Activated T-cell treated with anti-CD3 and anti-CD28 coated beads, Interleukin-2, amount 50 U/mL, for 48 hours (primary cell): ENCODE measurements around the gene KCNAB2.
A peak's percentile ranks its signal among the peaks of the same experiment; 100 is the strongest.
"Not testable (repeated sequence)": the region's sequence is repeated elsewhere in the genome, so short reads cannot be mapped to it uniquely, and the experiment has no call there.

Source experiments
- DNase-seq, 2 experiments: peaks; one replicate each; pipeline ENCODE4 v3.0.0-alpha.2; 2020

The KCNAB2 gene

DNA sequence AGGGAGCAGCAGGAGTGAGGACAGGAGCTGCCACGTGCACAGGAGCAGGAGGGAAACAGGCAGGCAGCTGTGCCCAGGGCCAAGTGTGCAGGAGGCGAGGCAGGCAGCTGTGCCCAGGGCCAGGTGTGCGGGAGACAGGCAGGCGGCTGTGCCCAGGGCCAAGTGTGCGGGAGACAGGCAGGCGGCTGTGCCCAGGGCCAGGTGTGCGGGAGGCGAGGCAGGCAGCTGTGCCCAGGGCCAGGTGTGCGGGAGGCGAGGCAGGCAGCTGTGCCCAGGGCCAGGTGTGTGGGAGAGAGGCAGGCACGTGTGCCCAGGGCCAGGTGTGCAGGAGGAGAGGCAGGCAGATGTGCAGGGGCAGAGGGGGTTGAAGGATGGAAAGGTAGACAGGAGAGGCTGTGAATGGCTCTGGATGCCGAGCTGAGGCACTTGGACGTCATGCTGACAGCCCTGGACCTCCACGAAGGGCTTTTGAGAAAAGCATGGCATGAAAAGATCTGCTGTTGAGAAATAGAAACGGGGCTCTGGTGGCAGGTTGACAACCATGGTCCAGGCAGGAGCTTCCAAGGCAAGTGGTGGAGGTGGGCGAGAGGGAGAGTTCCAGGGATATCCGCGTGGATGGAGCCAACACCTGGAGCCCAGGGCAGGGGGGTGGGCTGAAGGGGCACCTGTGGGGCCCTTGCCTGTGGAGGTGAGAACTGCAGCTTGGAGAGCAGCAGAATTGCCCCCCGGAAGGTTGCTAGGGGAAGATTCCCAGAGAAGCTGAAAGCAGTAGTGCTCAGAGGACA, 34.3 kb upstream of the KCNAB2 start:
- DNase-seq = no peak

DNA sequence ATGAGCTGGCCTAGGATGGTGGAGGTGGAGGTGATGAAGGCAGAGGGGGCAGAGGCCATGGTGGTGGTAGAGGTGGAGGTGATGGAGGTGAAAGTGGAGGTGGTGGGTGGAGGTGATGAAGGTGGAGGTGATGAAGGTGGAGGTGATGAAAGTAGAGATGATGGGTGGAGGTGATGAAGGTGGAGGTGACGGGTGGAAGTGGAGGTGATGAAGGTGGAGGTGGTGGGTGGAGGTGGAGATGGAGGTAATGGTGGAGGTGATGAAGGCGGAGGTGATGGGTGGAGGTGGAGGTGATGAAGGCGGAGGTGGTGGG, 33.8 kb upstream of the KCNAB2 start:
- DNase-seq = no peak

DNA sequence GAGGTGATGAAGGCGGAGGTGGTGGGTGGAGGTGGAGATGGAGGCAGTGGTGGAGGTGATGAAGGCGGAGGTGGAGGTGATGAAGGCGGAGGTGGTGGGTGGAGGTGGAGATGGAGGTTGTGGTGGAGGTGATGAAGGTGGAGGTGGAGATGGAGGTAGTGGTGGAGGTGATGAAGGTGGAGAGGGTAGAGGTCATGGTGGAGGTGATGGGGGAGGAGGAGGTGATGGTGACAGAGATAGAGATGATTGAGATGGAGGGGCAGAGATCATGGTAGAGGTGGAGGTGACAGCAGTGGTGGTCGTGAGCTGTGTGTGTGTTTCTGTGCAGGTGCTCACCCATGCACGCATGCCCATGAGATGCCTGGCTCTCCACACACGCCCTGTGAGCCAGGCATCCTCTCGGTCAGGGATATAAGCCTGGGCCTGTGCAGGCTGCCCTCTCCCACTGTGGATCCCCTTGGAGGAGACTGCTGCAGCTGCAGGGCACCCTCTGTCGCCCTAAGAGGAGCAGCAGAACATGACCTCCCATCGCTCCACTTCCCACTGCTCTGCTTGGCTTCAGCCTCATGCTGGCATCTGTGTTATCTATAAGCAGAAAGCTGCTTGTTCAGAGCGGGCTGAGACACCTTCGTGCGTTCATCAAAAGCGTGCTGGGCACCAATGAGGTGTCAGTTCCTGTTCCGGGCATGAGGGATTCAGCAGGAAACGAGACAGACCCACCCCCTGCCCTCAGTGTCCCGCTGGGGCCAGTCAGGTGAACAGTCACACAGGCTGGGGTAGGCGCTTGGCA, 33.0 kb upstream of the KCNAB2 start:
- no peak for DNase-seq

DNA sequence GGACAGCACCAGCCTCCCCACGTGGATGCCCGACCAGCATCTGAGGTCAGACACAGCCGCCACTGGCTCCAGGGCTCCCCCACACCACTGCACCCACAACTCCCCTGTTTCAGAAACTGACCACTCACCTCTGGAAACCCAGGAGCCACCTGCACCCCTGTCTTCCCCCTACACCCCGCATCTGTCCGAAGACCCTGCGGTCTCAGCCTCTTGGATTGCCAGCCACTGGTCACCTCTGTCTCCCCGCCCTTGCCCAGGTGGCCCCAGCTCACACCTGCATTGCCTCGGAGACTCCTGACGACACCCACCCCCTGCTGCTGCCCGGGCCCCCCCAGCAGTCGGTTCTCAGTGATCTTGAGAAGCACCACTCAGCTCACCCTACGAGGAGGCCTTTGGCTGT, 32.2 kb upstream of the KCNAB2 start:
- DNase-seq = no peak

DNA sequence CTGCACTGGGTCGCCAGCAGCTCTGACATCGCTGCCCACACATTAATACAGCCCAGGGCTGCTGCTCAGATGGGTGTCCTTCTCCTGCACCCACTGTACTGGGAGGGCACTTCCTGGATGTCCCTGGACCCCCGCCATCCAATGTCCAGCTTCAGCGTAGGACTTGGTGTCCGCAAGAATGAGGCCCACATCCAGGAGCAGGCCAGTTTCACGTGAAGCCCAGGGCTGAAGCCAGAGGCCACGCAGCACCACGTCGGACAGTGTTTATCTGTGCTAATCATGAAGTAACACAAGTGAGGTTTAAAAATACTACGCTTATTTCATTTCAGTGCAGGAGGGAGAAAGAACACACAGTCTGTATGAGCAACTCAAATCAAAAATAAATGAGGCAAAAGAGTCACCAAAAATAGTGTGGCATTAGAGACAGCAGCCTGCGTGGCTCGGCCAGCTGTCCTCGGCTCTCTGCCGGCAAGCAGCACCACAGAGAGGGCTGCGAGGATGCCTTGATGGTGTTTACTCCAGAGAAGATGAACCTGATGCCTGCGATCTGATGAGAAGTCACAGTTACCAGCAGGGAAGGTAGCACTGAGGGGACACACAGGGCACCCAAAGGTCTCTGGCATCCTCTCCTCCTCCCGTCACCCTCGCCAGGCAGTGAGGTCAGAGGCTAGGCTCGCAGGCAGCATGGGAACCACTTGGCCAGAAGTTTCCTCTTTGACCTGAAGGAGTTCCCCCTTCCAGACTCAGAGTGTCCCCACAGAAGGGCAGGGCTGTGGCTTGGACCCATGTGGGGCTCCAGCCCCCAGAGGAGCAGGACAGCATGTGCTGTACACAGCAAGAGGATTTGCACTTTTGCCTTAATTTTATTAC, 31.3 kb upstream of the KCNAB2 start:
- no peak for DNase-seq

GRCh38 chr1:6016191-6016865, 29.4 kb upstream of the KCNAB2 start:
- no peak for DNase-seq

DNA sequence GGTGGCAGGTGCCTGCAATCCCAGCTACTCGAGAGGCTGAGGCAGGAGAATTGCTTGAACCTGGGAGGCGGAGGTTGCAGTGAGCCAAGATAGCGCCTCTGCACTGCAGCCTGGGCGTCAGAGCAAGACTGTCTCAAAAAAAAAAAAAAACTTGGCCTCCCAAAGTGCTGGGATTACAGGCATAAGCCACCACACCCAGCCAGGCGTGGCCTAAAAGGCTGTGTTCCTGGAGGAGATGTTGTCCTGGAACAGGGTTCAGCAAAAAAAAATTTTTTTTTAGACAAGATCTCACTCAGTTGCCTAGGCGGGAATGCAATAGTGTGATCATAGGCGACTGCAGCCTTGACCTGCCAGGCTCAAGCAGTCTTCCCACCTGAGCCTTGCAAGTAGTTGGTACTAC, 28.0 kb upstream of the KCNAB2 start:
- not testable (repeated sequence) for DNase-seq

DNA sequence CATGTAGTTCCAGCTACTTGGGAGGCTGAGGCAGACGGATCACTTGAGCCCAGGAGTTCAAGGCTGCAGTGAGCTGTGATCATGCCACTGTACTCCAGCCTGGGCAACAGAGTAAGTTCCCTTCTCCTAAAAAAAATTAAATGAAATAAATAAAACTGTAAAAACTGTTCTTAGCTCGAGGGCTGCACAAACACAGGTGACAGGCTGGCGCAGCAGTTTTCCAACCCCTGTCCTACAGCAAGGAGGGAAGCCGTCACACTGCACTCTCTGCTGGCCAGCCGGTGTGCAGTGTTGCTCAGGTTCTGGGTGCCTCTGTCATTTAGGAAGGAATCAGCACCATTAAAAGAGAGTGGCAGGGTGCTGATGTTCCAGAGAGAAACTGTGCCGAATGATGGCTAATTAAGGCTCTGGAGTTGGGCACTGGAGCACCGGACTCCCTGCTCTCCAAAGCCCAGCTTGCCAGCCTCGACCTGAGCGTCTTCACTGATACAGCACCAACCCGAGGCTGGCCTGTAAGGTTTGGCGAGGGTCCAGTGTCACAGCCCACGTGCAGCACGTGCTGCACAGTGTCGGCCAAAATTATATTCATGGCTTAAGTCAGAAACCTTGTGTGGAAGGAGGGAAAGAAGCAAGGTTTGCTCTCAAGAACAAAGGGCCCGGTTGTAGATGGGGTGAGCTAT, 26.4 kb upstream of the KCNAB2 start:
- DNase-seq = no peak

DNA sequence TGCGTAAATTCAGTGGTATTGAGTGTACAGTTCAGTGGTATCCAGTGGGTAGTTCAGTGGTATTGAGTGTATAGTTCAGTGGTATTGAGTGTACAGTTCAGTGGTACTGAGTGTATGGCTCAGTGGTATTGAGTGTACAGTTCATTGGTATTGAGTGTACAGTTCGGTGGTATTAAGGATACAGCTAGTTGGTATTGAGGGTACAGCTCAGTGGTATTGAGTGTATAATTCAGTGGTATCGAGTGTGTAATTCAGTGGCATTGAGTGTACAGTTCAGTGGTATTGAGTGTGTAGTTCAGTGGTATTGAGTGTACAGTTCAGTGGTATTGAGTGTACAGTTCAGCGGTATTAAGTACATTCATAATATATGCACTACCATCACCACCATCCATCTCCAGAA, 23.5 kb upstream of the KCNAB2 start:
- DNase-seq = no peak

- no peak for DNase-seq
Measured at GRCh38 chr1:6023346-6023745, 22.3 kb upstream of the KCNAB2 start.

DNA sequence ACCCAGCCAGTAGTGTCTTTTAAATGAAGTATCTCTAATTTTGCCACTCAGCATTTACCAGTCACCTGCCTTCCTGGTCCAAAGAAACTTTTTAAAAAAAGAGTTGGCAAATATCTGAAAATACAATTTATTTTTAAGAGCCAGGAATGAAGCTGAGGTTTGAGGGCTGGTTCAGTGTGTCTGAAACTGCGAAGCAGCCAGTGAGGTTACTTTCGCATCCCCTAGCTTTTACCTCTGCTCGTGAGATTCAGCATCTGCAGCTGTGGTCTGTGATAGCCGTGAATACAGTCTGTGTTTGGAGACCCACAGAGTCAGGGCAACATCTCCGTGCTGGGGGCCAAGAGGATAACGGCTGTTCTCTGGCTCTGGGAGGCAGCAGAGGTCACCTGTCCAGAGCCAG, 21.3 kb upstream of the KCNAB2 start:
- no peak for DNase-seq

- DNase-seq = peak; percentile 44 to 50
Measured at GRCh38 chr1:6025269-6026094, 20.2 kb upstream of the KCNAB2 start.

- DNase-seq = peak; percentile 95 to 96
Measured at GRCh38 chr1:6026095-6026809, 19.4 kb upstream of the KCNAB2 start.

DNA sequence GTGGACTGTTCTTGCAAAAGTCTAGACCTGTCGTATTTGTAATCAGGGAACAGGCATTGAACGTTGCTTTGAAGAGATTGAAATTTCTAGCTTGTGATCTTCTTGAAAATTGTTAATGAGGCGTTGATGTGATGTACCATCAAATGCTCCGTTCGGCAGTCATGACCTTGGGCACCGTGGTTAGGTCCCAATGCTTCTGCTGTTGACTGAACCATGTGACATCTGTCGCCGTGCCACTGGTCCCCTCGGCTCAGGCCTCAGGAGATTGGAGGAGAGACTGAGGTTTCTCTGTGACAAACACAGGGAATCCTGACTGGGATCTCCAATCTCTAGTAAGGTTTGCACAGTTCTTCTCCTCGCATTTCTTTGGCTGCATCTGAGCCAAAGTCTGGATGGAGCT, 18.1 kb upstream of the KCNAB2 start:
- peak in 1 of 2 experiments; percentile 61 for DNase-seq

DNA sequence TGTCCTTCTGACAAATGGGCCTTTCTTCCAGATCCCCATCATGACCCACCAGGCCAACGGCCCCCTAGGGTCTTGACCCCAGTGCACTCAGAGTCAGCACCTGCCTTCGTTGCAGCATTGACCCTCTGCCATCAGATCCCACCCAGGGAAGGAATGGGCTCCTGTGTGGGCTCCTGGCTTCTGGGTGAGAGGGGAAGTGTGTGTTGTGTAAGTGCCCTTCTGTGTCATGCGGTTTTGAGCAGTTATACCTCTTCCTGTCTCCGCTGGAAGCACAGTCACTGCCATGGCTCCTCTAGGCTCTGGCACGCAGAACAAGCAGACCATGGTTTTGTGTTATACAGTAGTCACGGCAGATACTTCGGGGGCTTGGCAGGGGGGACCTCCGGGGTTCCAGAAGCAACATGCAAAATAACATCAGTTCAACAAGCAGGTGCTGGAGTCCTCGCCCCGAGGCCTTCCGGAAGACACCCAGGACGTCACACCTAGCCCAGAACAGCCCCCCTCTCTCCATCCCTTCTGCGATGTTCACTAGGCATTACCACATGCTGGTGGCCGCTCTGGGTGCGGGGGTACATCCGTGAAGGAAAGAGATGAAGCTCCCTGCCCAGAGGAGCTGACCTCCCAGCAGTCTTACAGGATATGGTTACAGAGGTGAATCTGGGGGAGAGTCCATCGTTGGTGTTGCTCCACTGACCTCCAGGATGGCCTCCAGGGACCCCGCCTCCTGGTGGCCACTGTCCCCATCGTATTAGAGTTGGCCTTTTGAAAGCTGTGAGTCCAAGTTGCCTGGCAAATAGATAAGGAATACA, 17.4 kb upstream of the KCNAB2 start:
- peak; percentile 75 to 77 for DNase-seq

DNA sequence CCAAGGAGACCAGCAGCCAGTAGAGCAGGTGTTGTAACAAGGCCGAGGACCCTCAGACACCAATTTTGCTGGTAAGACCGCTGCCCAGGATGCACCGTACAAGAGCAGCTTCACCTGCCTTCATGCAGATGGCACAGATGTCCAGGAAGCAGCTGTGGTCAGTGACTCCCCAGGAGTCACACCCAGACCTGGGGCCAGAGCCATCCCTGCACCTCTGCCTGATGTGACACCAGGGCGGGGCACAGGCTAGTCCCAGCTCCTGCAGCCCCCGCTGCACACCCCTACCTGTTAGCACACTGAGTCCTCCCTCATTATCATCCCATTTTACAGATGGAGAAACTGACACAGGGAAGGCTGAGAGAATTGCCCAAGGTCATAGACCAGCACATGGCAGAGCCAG, 16.3 kb upstream of the KCNAB2 start:
- DNase-seq = no peak

GRCh38 chr1:6030132-6030531, 15.6 kb upstream of the KCNAB2 start:
- no peak for DNase-seq

DNA sequence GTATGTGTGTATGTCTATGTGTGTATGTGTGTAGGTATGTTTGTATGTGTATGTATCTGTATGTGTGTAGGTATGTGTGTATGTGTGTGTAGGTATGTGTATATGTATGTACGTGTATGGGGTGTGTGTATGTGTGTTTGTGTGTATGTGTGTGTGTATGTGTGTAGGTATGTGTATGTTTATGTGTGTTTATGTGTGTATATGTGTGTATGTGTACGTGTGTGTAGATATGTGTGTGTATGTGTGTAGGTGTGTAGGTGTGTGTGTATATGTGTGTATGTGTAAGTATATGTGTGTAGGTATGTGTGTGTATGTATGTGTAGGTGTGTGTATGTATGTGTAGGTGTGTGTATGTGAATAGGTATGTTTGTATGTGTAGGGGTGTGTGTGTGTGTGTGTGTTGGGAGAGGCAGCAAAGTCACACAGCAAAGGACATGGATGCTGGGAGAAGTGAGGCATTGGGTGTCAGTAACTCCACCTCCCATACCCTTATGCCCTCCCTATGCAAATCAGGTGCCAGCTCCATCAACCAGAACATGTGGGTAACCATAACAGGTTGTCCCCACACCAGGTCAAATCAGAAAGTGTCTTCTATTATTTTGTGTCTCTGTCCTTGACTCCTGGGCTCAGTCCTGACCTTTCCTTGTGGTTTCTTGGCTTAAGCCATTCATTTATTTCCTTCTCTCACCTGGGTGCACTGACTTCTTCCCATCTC, 15.0 kb upstream of the KCNAB2 start:
- DNase-seq = no peak

- DNase-seq = no peak
Measured at GRCh38 chr1:6033124-6033523, 12.6 kb upstream of the KCNAB2 start.
